ENCODE data around the gene CIRBP. TPM values are rescaled to one million over a fixed set of nuclear protein-coding genes. Genes with fewer than 3 reads are reported as not detected.

The CIRBP gene
- total and polyA plus RNA-seq, 2 of the 13 experiments (the other 11 are each of a cell fraction or from before 2014, with no cell fraction given): 133 to 140 TPM

GRCh38 chr19:1304197-1304924, 35.2 kb downstream of the CIRBP start (continued):
- TF ChIP-seq ZNF18 (CRISPR knock-in tag; IDR thresholded peaks at IDR 0.05; ENCODE audit: insufficient replicate concordance) (no peak), SUZ12 (IDR thresholded peaks at IDR 0.05; ENCODE audit: low read depth, low read length) (no peak), CREB3 (CRISPR knock-in tag; IDR thresholded peaks at IDR 0.05) (no peak), CBX1 (IDR thresholded peaks at IDR 0.05; ENCODE audit: low read depth) (no peak), KAT2B (IDR thresholded peaks at IDR 0.05; ENCODE audit: borderline replicate concordance, low read depth, low read length) (no peak), NRL (CRISPR knock-in tag; IDR thresholded peaks at IDR 0.05; ENCODE audit: borderline replicate concordance) (no peak), JUN (CRISPR knock-in tag; IDR thresholded peaks at IDR 0.05) (no peak), ZBTB2 (CRISPR knock-in tag; IDR thresholded peaks at IDR 0.05; ENCODE audit: low read depth) (no peak), POLR2AphosphoS2 (IDR thresholded peaks at IDR 0.05; ENCODE audit: low read depth, low read length) (no peak), SIX4 (CRISPR knock-in tag; IDR thresholded peaks at IDR 0.05) (peak; percentile 88), ZMAT3 (CRISPR knock-in tag; conservative IDR thresholded peaks at IDR 0.05) (no peak), GMEB2 (CRISPR knock-in tag; IDR thresholded peaks at IDR 0.05; ENCODE audit: low read depth) (no peak), ZNF577 (CRISPR knock-in tag; IDR thresholded peaks at IDR 0.05; ENCODE audit: borderline replicate concordance, low read depth) (no peak), FOXK2 (IDR thresholded peaks at IDR 0.05) (no peak), MYC (CRISPR knock-in tag; IDR thresholded peaks at IDR 0.05; ENCODE audit: borderline replicate concordance) (peak; percentile 74; the same call in 1 of the 2 replicates), TBX3 (IDR thresholded peaks at IDR 0.05; ENCODE audit: borderline replicate concordance) (no peak), NR2C2 (CRISPR knock-in tag; IDR thresholded peaks at IDR 0.05; ENCODE audit: borderline replicate concordance) (0 out of 2 replicates have a peak, but pooled peaks have one; percentile 20), KAT8 (CRISPR knock-in tag; IDR thresholded peaks at IDR 0.05) (no peak), SOX6 (IDR thresholded peaks at IDR 0.05) (no peak), SOX6 (CRISPR knock-in tag; IDR thresholded peaks at IDR 0.05) (peak; percentile 35; the same call in 1 of the 2 replicates), ZFP37 (CRISPR knock-in tag; IDR thresholded peaks at IDR 0.05; ENCODE audit: borderline replicate concordance) (no peak), RNF219 (CRISPR knock-in tag; IDR thresholded peaks at IDR 0.05) (no peak), KDM6A (CRISPR knock-in tag; IDR thresholded peaks at IDR 0.05; ENCODE audit: low read depth) (0 out of 2 replicates have a peak, but pooled peaks have one; percentile 19)

Measured in HepG2 (cell line).